MCF 10A (cell line): ENCODE results near the gene CCDC30. TPM values are rescaled to one million over a fixed set of nuclear protein-coding genes. Genes with fewer than 3 reads are reported as not detected.

Source experiments
- BruUV-seq: library from RNA; stranded (reverse); fragments of 400-500 nt; replicated peaks from 2 replicates; lab custom pipeline; 2021; lab: Mats Ljungman, UMichigan
- CTCF ChIA-PET: fragments of 300-600 bp; sonication (Branson Sonifier 250); formaldehyde crosslinking; extraction: SDS; loops from one replicate; lab custom pipeline; 2021; ENCODE audit warnings: antibody characterized with exemption, inconsistent platforms; lab: Yijun Ruan, JAX
- POLR2A ChIA-PET: fragments of 300-600, 350-650 bp; sonication (Branson Sonifier 250); formaldehyde crosslinking; extraction: SDS; loops from one replicate; lab custom pipeline; 2020; ENCODE audit warnings: antibody characterized with exemption, inconsistent platforms; lab: Yijun Ruan, JAX
- DNase-seq: peaks from one replicate; pipeline ENCODE4 v3.0.0-alpha.2; 2018; ENCODE audit not compliant: unreplicated experiment
- H3K27ac Mint-ChIP-seq: one replicate; pipeline ENCODE4 v1.8.0; 2022; ENCODE audit warnings: mild to moderate bottlenecking, low read depth, mixed read lengths; ENCODE audit not compliant: unreplicated experiment
- H3K27me3 Mint-ChIP-seq: one replicate; pipeline ENCODE4 v1.8.0; 2022; ENCODE audit warnings: mixed read lengths; ENCODE audit not compliant: insufficient read depth, unreplicated experiment
- H3K36me3 Mint-ChIP-seq: one replicate; pipeline ENCODE4 v1.8.0; 2022; ENCODE audit warnings: mild to moderate bottlenecking, moderate library complexity, mixed read lengths; ENCODE audit not compliant: insufficient read depth, unreplicated experiment
- H3K4me1 Mint-ChIP-seq: one replicate; pipeline ENCODE4 v1.8.0; 2022; ENCODE audit warnings: mixed read lengths; ENCODE audit not compliant: insufficient read depth, unreplicated experiment
- H3K4me3 Mint-ChIP-seq: one replicate; pipeline ENCODE4 v1.8.0; 2022; ENCODE audit warnings: mild to moderate bottlenecking, moderate library complexity, mixed read lengths; ENCODE audit not compliant: unreplicated experiment
- H3K9me3 Mint-ChIP-seq: one replicate; pipeline ENCODE4 v1.8.0; 2022; ENCODE audit warnings: mixed read lengths; ENCODE audit not compliant: unreplicated experiment
- intact Hi-C: fragments of 100-400 bp; cut with micrococcal nuclease; formaldehyde crosslinking; loops from 2 replicates; pipeline ENCODE4 v1.14.1; 2022
- total RNA-seq: library from RNA; stranded (reverse); gene quantifications from 2 replicates; pipeline ENCODE4 v1.2.3, GENCODE V29; 2022
- TF ChIP-seq, protein P1 (sequence below): fragments of 200-600 bp; IDR thresholded peaks from one replicate; pipeline ENCODE4 v1.8.0; 2022; ENCODE audit warnings: antibody characterized with exemption, mild to moderate bottlenecking; ENCODE audit not compliant: unreplicated experiment

The CCDC30 gene
- total RNA-seq, 1 experiment from 2014 or later, result 2.2 TPM

DNA sequence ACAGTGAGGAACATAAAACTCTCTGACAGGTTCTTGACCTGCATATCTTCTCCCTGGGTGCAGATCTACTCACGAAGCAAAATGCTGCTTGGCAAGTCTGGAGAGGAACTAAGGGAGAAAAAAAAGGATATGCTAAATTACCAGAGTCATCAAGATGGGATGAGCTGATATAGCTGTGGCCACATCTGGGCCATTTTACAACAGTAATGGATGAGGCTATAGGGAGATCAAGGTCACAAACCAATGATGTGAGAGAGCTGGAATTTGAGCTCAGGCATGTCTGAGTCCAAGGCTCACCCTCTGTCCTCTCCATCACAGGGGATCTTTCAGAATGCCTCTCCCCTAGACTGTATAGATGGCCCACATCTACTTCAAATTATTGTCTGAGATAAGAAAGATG, 33.5 kb upstream of the CCDC30 start:
- Mint-ChIP-seq H3K4me1 (peaks cover 11% of the 10 kb centered on the region), H3K36me3 (no peaks in the 10 kb centered on the region), H3K27ac (no peak overlapping the region), H3K27me3 (no peaks in the 10 kb centered on the region), H3K9me3 (no peaks in the 10 kb centered on the region), H3K4me3 (no peak overlapping the region)
- no peak for DNase-seq
- CTCF ChIA-PET, result no interaction called here
- TF ChIP-seq, protein P1, sequence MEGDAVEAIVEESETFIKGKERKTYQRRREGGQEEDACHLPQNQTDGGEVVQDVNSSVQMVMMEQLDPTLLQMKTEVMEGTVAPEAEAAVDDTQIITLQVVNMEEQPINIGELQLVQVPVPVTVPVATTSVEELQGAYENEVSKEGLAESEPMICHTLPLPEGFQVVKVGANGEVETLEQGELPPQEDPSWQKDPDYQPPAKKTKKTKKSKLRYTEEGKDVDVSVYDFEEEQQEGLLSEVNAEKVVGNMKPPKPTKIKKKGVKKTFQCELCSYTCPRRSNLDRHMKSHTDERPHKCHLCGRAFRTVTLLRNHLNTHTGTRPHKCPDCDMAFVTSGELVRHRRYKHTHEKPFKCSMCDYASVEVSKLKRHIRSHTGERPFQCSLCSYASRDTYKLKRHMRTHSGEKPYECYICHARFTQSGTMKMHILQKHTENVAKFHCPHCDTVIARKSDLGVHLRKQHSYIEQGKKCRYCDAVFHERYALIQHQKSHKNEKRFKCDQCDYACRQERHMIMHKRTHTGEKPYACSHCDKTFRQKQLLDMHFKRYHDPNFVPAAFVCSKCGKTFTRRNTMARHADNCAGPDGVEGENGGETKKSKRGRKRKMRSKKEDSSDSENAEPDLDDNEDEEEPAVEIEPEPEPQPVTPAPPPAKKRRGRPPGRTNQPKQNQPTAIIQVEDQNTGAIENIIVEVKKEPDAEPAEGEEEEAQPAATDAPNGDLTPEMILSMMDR, result no peak
- intact Hi-C loops, result no loop called here
- no TSS peak for BruUV-seq
- POLR2A ChIA-PET, result interaction anchor here (1.1 kb wide), 1 partner anchor 28 kb away, joined by 3 read pairs; no protein-coding TSS in a partner anchor

DNA sequence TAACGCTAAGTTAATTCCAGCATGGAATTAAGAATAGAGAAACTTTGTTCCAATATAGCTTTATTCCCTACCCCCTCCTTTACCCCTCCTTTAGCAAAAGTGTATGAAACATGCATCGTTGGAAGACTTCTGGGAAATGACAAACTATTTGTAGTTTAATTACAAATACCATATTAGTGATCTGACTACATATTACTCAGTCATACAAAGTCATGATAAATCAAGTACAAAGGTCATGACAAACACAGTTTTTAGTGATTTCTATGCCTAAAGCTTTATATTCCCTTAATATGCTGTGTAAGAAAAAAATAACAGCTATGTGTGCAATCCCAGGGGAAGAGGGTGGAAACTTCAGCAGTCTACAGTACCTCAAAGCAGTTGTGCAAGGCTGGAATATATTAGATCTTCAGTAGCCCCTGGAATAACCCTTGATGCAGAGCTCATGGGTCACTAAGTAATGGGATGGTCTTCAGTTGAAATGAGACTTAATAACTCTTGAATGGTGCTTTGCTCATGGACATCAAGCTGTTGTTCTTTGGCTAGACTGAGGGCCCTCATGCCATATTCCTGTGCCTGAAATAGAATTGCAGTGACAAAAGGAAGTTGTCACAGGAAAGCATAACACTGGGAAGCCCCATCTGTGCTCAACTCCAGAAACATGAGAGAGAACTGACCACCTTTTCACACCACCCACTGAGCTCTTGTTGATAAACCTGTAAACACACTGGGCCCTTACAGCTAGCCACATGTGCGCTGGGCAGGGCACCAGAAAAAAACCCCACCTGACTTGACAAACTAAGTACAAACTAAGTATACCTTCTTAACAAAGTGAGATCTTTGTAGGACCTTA, 32.6 kb upstream of the CCDC30 start:
- BruUV-seq, result no TSS peak
- no peak for DNase-seq
- Mint-ChIP-seq H3K9me3 (no peaks in the 10 kb centered on the region), H3K4me1 (peaks cover 7% of the 10 kb centered on the region), H3K4me3 (no peak overlapping the region), H3K36me3 (no peaks in the 10 kb centered on the region), H3K27ac (no peak overlapping the region), H3K27me3 (no peaks in the 10 kb centered on the region)
- CTCF ChIA-PET, result interaction anchor here (0.6 kb wide), 3 partner anchors 10 to 59 kb away, joined by 3 to 4 read pairs (median 3); partner anchors contain the start of gene PPCS
- POLR2A ChIA-PET, result interaction anchor here (0.6 to 1.1 kb wide), 2 partner anchors 11 to 27 kb away, joined by 3 read pairs; no protein-coding TSS in a partner anchor
- TF ChIP-seq, protein P1, result no peak
- intact Hi-C loops, result no loop called here

DNA sequence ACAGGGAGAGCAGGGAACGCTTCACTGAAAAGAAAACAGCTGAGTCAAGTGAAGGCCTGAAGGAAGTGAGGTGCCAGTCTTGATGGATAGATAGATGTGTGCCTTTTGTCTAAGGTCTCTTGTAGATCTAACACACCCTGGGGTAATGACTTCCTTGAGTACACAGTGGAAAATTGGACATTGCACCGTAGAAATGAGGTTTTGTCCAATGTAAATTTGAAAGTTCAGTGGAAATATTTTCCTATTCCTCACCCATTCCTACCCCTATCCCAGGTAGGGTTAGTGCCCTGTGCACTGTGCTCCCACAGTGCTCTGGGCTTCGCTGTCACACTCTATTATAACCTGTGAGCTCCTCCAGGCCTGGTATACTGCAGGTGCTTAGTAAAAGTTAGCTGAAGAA, 31.6 kb upstream of the CCDC30 start:
- POLR2A ChIA-PET, result no interaction called here

DNA sequence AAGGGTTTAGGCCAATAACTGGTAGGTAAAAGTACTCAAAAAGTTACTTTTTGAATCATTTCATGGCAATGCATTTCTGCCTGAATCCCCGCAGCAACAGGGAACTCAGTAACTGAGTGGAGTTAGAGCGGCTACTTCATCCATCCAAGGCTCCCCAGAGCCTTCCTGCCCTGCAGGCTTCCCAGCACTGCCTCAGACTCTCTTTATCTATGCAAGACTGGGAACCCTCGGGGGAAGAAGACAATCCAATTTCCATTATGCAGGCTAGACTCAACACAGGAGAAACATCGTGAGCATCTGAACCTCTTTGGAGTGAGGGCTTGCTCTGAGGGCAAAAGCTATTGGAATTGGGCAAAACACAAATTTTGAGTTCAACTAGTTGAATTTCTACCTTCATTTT, 30.4 kb upstream of the CCDC30 start:
- TF ChIP-seq, protein P1, result no peak
- H3K27ac Mint-ChIP-seq, result no peak overlapping the region
- no TSS peak for BruUV-seq
- H3K9me3 Mint-ChIP-seq, result no peaks in the 10 kb centered on the region
- POLR2A ChIA-PET, result interaction anchor here (1.1 kb wide), 1 partner anchor 27 kb away, joined by 3 read pairs; no protein-coding TSS in a partner anchor
- H3K36me3 Mint-ChIP-seq, result no peaks in the 10 kb centered on the region
- intact Hi-C loops, result no loop called here
- CTCF ChIA-PET, result no interaction called here
- no peak overlapping the region for H3K4me3 Mint-ChIP-seq
- H3K27me3 Mint-ChIP-seq, result no peaks in the 10 kb centered on the region
- H3K4me1 Mint-ChIP-seq, result no peaks in the 10 kb centered on the region
- DNase-seq, result no peak

More for the DNA sequence above, 31.6 kb upstream of the CCDC30 start:
- H3K4me1 Mint-ChIP-seq, result peaks cover 7% of the 10 kb centered on the region
- H3K4me3 Mint-ChIP-seq, result no peak overlapping the region
- H3K27me3 Mint-ChIP-seq, result no peaks in the 10 kb centered on the region
- H3K36me3 Mint-ChIP-seq, result no peaks in the 10 kb centered on the region
- H3K27ac Mint-ChIP-seq, result no peak overlapping the region
- no peaks in the 10 kb centered on the region for H3K9me3 Mint-ChIP-seq
- TF ChIP-seq, protein P1, result no peak
- BruUV-seq, result no TSS peak
- intact Hi-C loops, result no loop called here
- no peak for DNase-seq
- CTCF ChIA-PET, result no interaction called here
